HG03060 (cell line): ENCODE measurements around the gene EML1.

Experiments
- ATAC-seq: cut with Tn5 transposase; IDR thresholded peaks from one replicate; pipeline ENCODE4 v1.9.1; 2021; ENCODE audit warnings: low read depth, moderate number of reproducible peaks; ENCODE audit not compliant: unreplicated experiment

EML1 gene

DNA sequence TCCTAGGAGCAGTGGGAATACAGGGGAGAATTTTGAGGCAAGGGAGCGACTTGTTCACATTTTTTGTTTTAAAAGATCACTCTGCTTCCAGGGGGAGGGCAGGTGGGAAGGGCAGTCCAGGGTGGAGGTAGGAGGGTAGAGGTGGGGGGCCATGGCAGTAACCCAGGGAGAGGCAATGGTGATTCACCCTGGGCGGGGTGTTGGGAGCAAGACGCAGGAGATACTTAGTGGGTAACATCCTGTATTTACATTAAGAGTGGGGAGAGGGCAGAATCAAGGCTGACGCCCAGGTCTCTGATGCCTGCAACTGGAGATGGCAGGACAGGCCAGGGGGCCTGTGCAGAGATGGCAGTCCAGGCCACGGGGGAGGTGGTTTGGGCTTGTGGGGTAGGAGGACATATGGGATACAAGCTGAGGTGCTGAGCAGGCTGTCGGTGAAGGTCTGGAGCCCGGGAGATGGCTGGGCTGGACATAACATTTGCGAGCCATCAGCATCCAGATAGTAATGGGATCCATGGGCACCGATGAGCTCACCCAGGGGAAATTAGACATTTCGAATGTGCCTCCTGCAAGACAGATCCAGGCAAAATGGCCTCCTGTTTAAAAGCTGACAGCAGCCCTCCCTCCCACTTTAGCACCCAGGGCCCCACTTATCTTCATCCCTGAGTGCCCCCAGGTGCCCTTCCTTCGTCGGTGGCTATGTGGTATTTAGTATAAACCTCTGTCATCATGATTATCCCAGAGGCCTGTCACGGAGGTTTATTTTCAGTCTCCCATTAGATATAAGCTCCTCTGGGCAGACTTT lies 9.3 kb downstream of the EML1 start:
- no peak for ATAC-seq

DNA sequence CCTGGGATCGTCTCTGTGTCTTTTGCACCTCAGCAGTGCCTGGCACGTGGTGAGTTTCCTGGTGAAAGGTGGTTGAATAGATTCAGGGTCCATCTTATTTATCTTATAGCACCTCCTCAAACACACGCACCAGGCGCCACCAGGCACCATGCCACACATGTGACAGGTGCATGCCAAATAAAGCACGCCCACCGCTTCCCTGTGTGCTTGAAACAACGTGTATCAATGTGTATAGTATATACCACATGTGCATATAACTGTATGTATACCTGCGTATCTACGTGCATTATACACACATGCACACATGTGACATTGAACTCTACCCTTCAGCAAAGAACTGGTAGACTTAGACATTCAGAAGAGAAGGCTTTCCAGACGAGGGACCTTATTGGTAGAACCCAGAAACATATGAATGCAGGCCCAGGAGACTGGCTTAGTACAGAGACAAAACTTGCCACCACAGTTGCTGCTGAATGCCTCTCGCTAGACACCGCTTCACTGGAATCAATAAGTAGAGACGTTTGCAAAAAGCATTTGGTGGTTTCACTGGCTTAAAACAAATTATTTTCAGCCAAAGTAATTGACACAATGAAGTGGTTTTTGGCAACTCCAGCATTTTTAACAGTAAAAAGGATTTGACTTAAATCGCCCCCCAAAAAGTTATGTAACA lies 10.0 kb downstream of the EML1 start:
- ATAC-seq = no peak

DNA sequence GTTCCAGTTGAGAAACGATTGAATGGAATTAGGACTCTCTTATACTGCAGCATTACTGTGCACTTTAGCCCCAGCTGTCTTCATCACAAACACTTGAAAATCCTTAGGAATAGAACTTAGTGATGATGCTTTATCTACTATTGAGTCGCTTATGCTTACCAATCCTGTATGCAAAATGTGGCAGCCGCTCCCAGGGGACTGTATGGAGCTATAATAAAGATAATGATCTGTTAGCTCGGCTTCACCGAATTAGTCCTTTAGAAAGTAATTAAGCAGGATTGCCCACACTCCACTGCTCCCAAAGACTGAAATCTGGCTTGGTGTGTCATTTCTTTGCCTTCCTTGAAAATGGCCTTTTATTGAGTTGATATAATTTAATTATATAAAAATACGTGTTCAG lies 10.6 kb downstream of the EML1 start:
- no peak for ATAC-seq

DNA sequence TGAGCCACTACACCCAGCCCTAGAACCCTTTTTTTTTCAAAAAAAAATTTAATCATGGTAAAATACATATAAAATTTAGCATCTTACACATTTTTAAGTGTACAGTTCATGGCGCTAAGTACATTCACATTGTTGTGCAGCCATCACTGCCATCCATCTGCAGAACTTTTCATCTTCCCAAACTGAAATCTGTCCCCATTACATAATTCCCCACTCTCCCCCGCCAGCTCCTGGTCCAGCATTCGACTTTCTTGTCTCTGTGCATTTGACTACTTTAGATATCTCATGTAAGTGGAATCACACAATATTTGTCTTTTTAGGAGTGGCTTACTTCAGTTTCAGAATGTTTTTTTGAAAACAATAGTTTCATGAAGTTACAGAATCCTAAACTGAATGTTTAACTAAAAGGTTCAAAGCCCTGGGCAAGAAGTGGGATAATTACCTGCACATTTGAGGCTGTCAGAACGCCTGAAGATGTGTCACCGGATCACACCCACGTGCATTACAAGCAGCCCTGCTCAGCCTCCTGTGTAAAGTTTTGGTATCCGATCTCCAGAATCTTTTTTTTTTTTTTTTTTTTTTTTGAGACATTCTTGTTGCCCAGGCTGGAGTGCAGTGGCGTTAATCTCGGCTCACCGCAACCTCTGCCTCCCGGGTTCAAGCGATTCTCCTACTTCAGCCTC lies 12.7 kb downstream of the EML1 start:
- no peak for ATAC-seq

DNA sequence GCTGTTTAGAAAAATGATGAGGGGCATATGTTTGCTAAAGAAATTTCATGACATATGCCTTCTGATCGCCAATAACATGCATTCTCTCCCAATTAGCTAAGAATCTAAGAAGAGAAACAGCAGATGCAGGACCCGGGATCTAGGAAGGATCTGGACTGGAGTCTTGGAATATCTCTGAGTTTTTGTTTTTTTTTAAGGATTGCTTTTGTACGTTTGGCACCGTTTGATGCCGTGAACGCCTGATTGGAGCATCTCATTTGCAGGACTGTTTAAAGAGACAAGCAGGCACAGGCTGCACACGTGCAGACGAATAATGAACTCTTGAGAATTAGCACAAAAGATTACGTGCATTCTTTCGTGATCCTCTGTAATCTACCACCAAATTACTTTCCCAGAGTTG lies 13.6 kb downstream of the EML1 start:
- no peak for ATAC-seq

DNA sequence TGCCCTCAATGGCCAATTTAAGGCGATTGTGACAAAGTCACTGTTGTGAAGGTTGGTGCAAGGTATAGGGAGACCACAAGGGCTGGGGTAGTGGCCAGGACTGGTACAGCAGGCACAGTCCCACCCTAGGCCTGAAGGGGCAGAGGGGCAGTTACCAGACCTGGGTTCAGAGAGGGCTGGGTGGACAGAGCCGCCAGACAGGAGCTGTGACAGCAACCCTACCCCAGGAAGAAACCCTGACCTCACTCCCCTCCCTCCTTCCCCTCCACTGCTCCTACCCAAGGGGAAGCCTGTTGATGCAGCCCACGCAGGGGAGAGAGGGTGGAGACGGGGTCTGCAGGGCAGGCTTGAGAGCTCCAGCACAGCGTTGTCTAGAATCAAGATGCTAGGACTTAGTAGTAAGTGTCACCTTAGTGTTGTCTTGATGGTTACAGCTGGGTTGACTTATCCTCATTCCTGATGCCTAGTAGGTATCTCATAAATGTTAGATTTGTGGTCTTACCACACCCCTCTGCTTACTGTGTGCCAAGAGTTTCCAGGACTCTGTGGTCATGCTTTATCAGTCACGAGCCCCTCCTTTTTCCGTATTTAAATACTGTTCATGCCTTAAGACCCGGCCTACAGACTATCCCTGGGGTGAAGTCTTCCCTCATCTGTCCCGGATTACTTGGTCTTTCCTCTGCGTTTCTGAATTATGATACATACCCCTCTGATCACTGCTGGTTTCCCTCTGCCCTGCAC lies 14.4 kb downstream of the EML1 start:
- no peak for ATAC-seq

DNA sequence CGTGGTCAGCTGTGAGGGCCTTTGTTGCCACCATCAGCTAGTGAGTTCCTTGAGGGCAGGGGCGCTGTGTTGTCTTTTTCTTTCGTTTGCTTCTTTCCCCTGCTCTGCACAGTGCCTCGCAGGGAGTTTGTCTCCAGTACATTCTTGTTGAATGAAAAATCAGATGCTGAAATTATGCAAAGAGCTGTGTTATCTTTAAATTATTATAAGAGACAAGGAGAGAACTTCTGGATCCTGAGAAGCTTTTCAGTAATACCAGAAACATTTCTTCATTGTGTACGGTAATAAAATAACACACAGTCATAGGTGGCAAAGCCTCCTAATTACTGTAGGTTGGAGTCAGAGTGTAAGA lies 14.9 kb downstream of the EML1 start:
- no peak for ATAC-seq

DNA sequence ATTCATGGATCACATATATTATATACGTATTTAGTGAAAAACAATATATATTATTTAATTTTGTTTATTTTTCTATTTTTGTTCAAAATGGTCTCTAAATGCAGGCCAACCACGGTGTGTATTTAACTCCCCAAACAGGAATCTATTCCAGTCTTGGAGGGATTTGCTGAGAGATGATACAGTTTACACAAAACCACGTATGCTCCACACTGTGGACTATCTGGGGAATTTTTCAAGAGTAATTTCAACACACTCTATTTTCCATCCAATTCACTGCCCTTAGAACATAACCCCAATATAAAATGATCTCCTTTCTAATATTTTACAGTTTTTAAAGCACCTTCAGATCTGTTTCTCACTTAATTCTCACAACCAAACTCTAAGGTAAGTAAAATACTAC lies 15.3 kb downstream of the EML1 start:
- ATAC-seq = no peak

DNA sequence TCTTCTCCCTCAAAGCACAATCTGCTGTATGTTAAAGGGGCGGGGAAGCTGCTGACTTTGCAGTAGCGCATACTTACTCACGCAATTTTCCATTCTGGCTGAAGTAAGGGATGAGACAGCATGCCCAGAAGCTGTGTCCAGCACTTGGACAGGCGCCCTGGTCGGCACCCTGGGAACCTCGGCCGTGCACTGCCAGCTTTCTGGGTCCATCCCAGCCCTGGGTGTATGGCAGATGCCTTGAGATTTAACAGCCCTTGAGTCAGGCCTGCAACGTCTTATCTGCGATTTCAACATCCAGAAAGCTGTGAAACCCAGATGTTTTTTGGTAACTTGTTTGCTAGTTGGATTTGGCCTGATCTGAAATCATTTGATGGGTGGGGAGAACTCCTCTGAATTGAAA lies 16.1 kb downstream of the EML1 start:
- ATAC-seq = no peak

DNA sequence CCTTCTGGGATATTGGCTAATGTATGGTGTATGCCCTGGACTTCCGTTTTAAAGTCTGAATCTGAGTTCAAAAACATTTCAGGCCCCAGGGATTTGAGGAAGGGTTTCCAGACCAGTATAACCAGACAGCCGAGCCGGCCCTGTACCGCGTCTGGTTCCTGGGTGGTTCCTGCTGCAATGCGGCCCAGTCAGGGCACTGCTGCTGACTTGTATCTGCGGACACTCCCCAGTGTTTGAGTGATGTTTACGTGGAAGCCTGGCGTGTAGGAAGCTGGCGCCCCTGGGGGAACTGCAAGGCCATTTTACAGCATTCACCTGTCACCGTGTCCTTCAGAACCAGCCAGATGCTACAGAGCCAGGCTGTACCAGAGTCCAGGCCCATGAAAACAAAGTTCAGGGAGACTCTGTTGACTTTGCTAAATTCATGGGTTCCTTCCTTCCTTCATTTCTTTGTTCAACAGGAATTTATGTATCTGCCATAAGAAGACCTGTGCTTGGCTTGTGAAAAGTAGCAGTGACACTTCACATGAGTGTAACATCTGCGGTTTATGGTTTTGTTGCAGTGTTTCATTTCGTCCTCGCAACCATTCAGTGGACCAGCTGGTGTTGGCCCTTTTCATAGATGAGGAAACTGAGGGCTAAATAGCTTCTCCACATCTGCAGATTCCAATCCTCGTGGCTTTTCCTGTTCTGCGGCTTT lies 16.8 kb downstream of the EML1 start:
- no peak for ATAC-seq

DNA sequence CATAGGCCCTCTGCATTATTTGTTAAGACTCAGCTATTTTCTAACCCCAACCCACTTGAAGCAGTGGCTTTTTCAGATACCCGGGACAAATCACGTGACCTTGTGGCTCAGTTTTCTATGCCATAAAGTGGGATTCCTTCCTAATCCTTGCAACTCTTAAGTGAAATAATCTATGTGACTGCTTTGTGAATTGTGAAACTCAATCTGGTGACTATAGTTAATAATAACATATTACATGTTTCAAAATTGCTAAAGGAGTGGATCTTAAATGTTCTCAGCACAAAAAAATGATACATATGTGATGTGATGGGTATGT lies 17.3 kb downstream of the EML1 start:
- no peak for ATAC-seq

DNA sequence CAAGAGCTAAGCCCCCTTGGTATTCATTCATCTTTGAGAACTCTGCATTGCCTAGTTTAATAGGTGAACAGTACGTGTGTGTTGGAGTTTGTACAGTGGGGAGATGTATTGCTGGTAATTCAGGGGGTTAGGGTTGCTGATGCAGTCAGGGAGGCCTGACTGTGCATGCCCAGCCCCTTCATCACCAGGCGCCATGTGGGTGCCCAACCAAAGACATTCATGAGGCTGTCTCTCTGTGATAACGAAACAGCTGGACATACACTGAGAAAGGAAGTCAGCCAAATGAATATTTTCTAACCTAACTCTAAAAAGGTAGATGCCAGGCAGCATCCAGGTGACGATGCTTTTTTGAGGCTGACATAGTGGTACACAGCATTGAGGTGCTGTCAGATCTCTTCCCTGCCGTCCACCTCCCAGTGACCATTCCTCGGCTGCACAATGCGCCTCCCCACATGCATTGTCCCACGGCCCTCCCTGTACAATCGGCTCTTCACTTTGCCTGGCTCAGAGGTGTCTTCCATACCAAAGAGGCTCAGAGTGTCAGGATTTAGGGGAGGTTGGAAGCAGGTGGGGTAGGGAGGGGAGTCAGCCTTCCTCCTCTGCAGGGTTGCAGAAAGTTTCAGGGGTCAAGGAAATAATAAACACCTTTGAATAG lies 19.0 kb downstream of the EML1 start:
- no peak for ATAC-seq

DNA sequence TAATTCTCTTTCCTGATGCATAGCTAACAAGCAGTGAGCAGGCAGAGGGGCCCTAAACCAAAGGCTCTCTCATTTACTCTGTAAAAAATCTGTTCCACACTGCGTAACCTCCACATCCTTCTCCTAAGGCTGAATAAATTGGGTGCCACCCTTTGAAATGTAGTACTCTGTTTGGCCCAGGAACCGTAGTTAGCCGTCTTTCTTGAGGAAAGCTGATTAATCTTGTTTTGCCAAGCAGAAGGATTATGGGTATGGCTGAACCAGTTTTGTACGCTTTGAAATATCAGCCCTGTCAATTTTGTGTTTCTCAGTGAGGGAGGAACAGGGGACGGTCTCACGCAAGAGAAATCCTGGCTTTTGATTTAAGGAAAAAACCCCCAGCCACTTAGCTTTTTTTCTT lies 19.7 kb downstream of the EML1 start:
- no peak for ATAC-seq

DNA sequence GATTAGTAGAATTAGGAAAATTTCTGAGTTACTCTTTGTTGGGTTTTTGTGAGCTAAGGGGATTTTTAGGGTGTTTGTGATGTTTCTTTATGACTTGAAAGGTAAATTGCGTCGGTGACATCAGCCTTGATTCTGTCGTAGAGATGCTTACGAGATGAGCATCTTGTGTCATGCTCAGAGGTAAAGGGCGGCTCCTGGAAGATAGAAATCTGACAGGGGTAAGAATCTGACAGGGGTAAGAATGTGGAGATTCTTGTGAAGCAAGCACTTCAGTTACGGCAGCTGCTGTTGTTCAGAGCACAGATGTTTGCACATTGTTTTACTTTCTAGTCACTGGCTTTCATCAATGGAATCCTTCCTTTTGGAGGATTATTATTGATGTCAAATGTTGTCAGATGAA lies 22.5 kb downstream of the EML1 start:
- no peak for ATAC-seq

DNA sequence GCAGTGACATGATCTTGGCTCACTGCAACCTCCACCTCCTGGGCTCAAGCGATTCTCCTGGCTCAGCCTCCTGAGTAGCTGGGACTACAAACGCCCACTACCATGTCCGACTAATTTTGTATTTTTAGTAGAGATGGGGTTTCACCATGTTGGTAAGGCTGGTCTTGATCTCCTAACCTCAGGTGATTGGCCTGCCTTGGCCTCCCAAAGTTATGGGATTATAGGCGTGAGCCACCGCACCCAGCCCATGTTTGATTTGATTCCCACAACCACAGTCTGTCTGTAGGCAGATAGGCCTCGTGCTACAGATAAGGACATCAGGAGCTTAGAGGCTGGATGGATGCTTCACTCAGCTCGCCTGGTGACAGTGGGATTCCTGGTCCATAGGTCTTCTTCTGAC lies 23.0 kb downstream of the EML1 start:
- ATAC-seq = no peak

DNA sequence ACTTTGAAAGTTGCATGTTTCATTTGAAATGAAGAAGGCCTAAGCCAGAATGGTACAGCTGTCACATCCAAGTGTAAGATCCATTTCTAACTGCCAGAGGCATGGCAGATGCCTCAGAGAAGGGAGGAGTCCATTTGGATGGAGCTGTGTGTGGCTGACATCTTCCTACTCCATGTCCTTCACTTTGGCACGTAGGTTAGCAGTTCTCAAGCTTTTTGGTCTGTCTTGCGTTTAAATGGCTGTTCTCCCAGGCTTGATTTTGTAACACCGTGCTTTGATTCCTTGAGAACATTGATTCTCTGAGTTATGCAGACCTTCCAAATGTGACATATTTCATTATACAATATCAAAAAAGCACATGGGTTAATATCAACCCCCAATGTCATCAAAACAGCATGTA lies 23.4 kb downstream of the EML1 start:
- ATAC-seq = no peak

DNA sequence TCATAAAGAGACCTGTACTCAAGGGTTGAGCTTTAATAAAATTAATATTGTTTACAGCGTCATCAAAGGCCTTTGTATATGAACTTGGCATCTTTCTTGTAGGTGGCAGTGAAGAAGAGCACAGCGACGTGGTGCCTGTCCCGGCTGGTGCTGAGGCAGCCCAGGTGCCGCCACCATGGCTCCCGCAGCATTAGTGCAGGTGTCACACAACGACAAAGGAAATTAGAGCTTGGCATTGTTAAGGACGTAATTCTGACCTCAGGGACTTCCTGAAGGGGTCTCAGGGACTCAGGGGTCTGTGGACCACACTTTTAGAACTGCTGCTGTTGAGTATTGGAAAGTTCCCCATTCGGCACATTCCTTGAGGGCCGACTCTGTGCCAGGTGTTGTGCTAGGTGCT lies 24.1 kb downstream of the EML1 start:
- ATAC-seq = no peak

DNA sequence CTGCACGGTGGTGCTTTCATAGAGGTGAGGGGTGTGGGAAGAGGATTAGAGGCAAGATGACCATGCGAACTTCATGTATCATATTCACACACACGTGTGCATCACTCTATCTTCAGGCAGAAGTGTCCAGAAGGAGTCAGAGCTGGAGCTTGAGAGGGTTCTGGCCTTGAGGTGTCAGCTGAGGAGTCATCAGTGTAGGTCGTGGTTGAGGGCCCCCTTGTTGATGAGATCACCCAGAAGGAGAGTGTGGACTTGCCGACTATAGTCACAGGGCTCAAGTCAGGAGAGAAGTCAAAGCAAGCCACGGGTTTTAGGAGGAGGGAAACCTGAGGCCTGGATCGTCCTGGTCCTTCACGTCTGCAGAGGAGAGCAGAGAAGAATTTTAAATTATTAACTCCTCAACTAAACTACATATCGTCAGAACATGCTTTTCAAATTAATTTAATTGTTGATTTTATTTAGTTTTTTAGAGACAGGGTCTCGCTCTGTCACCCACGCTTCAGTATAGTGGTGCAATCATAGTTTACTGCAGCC lies 25.4 kb downstream of the EML1 start:
- no peak for ATAC-seq

DNA sequence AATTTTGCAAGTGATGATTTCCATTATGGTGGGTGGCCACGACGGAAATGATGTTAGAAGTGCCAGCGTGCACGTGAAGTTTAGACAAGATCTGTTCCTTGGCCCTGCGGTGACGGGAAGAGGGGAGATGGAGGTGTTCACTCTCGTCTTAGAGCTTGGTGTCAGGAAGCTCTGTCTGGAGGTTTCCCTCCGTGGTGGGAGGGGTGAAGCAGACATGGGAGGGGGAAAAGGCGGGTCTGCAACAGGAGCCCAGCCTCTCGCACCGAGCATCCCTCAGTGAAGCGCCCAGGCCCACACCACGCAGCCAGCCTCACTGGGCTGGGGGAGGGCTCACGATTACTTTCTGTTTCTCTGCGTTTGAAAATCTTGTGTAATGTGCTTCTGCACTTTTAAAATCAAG lies 26.3 kb downstream of the EML1 start:
- no peak for ATAC-seq

DNA sequence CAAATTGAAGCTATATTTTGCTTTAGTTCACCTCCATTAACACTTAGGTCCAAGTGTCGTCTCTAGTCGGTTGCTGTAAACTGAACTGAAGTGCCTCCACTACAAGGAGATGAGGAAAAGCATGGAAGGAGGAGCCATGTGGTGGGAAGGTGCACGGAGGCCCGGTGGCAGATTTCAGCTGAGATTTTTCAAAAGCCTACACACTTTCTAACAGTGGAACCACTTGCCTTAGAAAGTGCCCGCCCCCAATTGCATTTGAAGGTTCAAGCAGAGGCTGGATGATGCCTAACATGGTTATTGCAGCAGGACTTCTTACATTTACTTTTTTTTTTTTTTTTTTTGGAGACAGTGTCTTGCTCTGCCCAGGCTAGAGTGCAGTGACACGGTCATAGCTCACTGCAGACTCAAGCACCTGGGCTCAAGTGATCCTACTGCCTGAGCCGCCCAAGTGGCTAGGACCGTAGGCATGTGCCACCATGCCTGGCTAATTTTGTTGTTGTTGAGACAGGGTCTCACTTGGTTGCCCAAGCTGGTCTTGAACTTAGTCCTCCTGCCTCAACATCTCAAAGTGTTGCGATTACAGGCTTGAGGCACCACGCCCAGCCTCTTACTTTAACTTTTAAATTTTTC lies 27.6 kb downstream of the EML1 start:
- no peak for ATAC-seq
